ENCODE data around the gene KRTAP19-7.

Gene KRTAP19-7

GRCh38 chr21:30561264-30561895, at the start of gene KRTAP19-7:
TSS of gene KRTAP19-7 (minus strand) at chr21:30561314. CDS start at chr21:30561289, 25 bp downstream.
- DNase-seq = no peak

GRCh38 chr21:30605968-30606367, 44.9 kb upstream of the KRTAP19-7 start:
- no peak for DNase-seq

GRCh38 chr21:30600787-30601186, 39.7 kb upstream of the KRTAP19-7 start, which contains the start of gene KRTAP22-1:
TSS of gene KRTAP22-1 (plus strand) at chr21:30601087.
- DNase-seq = no peak

- no peak for DNase-seq
Observed at GRCh38 chr21:30598802-30599201, 37.7 kb upstream of the KRTAP19-7 start, which contains the start of gene KRTAP6-2. TSS of gene KRTAP6-2 (minus strand) at chr21:30598902. CDS start at chr21:30598874, 28 bp downstream.

GRCh38 chr21:30592140-30592539, 31.0 kb upstream of the KRTAP19-7 start, which contains the start of gene KRTAP6-3:
TSS of gene KRTAP6-3 (plus strand) at chr21:30592440. CDS start at chr21:30592446, 6 bp downstream.
- no peak for DNase-seq

GRCh38 chr21:30590297-30590696, 29.2 kb upstream of the KRTAP19-7 start, which contains the start of gene KRTAP22-2:
TSS of gene KRTAP22-2 (minus strand) at chr21:30590397.
- DNase-seq = no peak

- no peak for DNase-seq
Observed at GRCh38 chr21:30582870-30583269, 21.8 kb upstream of the KRTAP19-7 start.

GRCh38 chr21:30580132-30580531, 19.0 kb upstream of the KRTAP19-7 start:
- no peak for DNase-seq

- DNase-seq = no peak
Observed at GRCh38 chr21:30579346-30579745, 18.2 kb upstream of the KRTAP19-7 start.

- DNase-seq = no peak
Observed at GRCh38 chr21:30577766-30578165, 16.7 kb upstream of the KRTAP19-7 start.

GRCh38 chr21:30567617-30568016, 6.5 kb upstream of the KRTAP19-7 start:
- DNase-seq = no peak

- DNase-seq = no peak
Observed at GRCh38 chr21:30563630-30564029, 2.5 kb upstream of the KRTAP19-7 start.

- DNase-seq = no peak
Observed at GRCh38 chr21:30563072-30563471, 2.0 kb upstream of the KRTAP19-7 start.

GRCh38 chr21:30561957-30562356, 843 bp upstream of the KRTAP19-7 start:
- DNase-seq = no peak

GRCh38 chr21:30555095-30555494, 6.0 kb downstream of the KRTAP19-7 start:
- no peak for DNase-seq

- DNase-seq = no peak
Observed at GRCh38 chr21:30552782-30553181, 8.3 kb downstream of the KRTAP19-7 start.

GRCh38 chr21:30541764-30542163, 19.4 kb downstream of the KRTAP19-7 start, which contains the start of gene KRTAP19-6:
TSS of gene KRTAP19-6 (minus strand) at chr21:30541864. CDS start at chr21:30541833, 31 bp downstream.
- no peak for DNase-seq

GRCh38 chr21:30518876-30519275, 42.2 kb downstream of the KRTAP19-7 start:
- no peak for DNase-seq

GRCh38 chr21:30515681-30516080, 45.4 kb downstream of the KRTAP19-7 start:
- DNase-seq = no peak

Measured in NCI-H526 (cell line).